GM19463 (cell line): ENCODE results near the gene USP3.
A peak's percentile ranks its signal among the peaks of the same experiment; 100 is the strongest.
"Not testable (repeated sequence)": the region's sequence is repeated elsewhere in the genome, so short reads cannot be mapped to it uniquely, and the experiment has no call there.

Experiments
- ATAC-seq: cut with Tn5 transposase; IDR thresholded peaks from one replicate; pipeline ENCODE4 v1.9.1; 2021; ENCODE audit warnings: mild to moderate bottlenecking, moderate library complexity; ENCODE audit not compliant: unreplicated experiment

The USP3 gene

GRCh38 chr15:63604281-63604680, 99.9 kb downstream of the USP3 start:
- no peak for ATAC-seq

- ATAC-seq = no peak
Measured at GRCh38 chr15:63605036-63605435, 100.6 kb downstream of the USP3 start.

GRCh38 chr15:63605816-63606215, 101.4 kb downstream of the USP3 start:
- ATAC-seq = no peak

- no peak for ATAC-seq
Measured at GRCh38 chr15:63606308-63606707, 101.9 kb downstream of the USP3 start.

DNA sequence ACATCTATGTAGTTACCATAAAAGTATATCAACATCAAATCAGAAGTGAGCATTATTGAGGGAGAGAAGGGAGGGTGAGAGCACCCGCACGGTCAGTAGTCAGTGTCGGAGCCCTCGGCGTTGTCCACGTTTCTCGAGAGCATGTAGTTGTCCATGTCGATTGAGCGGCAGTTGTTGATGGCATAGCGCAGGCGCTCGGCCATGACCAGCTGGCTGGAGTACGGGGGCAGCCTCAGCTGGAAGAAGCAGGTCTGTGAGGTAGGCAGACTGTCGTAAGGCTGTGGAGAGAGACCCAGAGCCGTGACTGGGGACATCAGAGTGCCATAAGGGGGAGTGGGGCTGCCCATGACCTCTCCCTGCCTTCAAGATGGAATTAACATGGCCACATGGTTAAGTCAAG, 104.6 kb downstream of the USP3 start:
- ATAC-seq = no peak

DNA sequence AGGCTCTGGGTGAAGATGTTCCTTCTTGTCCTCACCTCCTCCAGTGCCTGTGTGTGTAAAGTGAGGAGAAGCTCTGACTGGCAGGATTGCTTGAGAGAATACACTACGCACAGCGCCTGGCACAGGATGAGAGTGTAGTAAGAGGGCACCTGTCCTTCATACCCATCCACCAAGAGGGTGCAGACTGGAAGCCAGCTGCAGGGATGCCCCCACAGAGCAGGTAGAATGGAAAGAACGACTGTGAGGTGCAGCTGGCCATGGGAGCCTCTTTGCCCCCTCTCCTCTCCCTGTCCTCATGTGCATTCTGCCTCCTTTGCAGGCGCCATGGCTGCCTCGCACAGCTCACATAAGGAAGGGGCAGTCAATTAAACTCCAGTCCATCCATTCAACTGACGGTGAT, 105.1 kb downstream of the USP3 start:
- ATAC-seq = no peak

GRCh38 chr15:63610209-63610841, 105.9 kb downstream of the USP3 start:
- peak; percentile 81 for ATAC-seq

DNA sequence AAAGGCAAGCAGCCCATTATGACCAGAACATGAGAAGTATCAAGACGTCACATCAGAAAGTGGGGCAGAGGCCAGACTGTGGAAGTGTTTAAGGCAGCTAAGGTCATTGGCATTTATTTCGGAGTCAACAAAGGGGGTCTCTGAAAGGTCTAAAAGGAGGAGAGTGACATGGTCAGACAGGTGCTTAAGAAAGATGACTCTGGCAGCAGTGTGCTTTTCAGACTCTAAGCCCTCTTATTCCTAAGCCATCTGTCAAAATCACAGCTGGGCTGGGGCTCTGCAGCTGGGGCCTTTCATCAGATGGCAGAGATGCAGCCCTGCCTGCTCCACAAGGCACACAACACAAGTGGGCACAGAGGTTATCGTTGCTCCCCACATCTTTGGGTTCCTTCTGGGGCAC, 106.8 kb downstream of the USP3 start:
- no peak for ATAC-seq

- no peak for ATAC-seq
Measured at GRCh38 chr15:63612300-63612699, 107.9 kb downstream of the USP3 start.

DNA sequence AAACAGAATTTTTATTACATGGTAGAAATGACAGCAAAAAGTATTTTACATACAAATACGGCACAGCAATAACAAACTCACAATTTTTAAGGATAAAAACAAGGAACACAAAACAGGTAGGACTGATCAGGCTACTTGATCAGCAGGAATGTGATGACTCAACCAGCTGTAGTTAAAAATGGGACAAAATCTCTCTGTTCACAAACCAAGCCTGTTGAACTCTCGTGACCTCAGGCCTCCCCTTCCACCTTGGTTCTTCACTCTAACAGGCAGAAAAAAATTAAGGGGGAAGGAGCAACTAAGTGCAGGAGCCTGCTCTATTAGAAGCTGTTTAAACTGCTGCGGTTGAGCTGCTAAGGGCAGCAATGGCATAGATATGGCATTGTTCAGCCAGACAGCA, 111.5 kb downstream of the USP3 start:
- ATAC-seq = no peak

DNA sequence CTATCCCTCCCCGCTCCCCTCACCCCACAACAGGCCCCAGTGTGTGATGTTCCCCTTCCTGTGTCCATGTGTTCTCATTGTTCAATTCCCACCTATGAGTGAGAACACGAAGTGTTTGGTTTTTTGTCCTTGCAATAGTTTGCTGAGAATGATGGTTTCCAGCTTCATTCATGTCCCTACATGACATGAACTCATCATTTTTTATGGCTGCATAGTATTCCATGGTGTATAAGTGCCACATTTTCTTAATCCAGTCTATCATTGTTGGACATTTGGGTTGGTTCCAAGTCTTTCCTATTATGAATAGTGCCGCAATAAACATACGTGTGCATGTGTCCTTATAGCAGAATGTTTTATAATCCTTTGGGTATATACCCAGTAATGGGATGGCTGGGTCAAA, 112.8 kb downstream of the USP3 start:
- not testable (repeated sequence) for ATAC-seq

DNA sequence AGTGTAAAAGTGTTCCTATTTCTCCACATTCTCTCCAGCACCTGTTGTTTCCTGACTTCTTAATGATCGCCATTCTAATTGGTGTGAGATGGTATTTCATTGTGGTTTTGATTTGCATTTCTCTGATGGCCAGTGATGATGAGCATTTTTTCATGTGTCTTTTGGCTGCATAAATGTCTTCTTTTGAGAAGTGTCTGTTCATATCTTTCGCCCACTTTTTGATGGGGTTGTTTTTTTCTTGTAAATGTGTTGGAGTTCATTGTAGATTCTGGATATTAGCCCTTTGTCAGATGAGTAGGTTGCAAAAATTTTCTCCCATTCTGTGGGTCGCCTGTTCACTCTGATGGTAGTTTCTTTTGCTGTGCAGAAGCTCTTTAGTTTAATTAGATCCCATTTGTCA, 113.2 kb downstream of the USP3 start:
- ATAC-seq = not testable (repeated sequence)

DNA sequence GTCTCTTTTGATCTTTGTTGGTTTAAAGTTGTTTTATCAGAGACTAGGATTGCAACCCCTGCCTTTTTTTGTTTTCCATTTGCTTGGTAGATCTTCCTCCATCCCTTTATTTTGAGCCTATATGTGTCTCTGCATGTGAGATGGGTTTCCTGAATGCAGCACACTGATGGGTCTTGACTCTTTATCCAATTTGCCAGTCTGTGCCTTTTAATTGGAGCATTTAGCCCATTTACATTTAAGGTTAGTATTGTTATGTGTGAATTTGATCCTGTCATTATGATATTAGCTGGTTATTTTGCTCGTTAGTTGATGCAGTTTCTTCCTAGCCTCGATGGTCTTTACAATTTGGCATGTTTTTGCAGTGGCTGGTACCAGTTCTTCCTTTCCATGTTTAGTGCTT, 116.4 kb downstream of the USP3 start:
- ATAC-seq = not testable (repeated sequence)

DNA sequence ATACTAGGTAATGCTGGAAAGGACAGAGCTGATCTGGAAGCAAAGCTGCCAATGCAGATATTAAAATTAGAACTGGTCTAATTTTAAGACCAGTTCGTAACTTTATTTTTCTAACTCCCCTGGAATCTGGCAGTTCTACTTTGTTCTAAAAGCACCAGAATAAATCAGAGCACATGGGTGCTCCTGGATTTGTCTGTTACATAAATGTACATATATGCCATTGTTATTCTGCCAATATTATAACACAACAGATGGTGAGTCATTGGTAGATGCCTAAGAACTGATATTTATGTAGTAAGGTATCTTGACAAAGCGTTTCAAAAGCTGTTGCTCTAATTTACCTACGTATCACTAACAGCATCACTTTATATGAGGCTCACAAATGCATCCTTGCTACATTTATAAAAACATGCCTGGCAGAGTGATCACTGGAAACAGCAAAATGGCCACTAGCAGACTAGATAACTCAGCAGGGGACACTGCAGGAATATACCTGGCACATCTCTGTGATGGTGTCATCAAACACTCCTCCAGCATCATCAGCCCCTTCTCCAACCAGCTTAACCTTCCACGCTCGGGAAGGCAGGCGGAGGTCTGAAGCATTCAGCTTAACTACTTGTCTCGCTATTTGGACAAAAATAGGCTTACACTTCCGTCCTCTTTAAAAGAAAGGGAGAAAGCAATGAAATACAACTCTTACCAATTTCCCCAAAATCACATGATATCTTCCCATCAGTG, 119.0 kb downstream of the USP3 start:
- no peak for ATAC-seq

DNA sequence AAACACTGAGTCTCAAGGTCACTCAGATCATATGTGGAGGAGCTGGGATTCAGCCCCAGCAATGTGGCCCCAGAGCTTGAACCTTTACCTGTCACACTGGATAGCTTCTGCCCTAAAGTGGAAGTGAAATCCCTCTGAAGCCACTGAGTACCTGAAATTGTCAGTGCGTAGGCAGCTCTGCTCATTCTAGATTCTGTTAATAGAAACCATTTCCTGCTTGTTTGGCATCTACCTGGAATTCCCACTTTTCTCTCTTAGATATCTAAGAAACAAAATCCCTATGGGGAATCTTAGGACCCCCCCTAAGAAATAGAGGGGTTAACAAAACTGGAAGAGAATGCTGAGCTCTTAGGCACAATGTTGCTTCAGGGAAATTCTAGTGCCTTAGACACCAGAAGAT, 122.6 kb downstream of the USP3 start:
- peak; percentile 75 for ATAC-seq

DNA sequence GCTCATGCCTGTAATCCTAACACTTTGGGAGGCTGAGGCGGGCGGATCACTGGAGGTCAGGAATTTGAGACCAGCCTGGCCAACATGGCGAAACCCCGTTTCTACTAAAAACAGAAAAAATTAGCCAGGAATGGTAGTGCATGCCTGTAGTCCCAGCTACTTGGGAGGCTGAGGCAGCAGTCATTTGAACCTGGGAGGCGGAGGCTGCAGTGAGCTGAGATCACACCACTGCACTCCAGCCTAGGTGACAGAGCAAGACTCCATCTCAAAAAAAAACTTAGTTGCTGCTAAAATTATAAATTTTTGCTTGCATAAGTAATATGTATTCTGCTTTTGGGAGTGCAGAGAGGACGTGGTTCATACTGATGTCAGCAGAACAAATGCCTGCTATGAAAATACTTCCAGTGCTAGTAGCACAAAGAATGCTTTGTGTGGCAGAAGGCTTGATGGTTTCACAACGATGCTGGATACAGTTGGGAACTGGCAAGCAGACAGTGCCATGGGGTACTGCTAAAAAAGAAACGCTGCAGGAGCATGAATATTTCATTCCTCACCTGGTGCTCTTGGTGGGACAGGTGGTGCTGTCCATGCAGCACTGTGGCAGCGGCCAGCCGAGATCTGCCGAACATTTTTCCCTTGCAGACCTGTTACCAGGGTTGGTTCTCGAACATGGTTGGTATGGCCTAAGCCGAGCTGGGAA, 123.9 kb downstream of the USP3 start:
- ATAC-seq = no peak

DNA sequence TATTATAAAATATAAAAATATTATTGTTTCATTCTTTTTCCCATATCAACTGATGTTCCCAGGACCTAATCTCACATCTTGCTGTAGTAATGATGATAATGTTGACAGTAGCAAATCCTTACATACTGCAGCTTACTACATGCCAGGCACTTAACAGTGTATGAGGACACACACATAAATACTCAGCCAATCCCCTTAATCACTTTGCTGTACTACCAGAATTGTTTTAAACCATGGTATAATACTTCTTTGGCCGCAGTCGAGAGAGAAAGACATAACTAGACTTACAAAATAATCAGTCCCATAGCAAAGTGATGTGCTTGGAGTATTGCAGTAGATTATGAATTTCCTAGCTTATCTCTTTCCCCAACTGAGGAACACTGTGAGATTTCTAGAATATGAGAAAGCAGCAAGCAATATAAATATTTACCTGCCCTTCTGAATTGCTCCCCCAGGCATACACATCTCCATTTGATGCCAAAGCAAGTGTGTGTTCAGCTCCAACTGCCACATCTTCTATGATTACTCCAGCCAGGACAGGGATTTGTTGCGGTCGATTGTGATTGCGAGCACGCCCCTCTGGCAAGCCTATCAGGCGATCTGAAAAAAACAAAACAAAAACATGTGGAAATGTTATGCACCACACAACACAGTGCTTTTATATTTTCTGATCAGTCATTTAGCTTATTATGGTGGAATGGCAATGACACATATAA, 125.8 kb downstream of the USP3 start:
- ATAC-seq = no peak

GRCh38 chr15:63633312-63633711, 128.9 kb downstream of the USP3 start:
- no peak for ATAC-seq

DNA sequence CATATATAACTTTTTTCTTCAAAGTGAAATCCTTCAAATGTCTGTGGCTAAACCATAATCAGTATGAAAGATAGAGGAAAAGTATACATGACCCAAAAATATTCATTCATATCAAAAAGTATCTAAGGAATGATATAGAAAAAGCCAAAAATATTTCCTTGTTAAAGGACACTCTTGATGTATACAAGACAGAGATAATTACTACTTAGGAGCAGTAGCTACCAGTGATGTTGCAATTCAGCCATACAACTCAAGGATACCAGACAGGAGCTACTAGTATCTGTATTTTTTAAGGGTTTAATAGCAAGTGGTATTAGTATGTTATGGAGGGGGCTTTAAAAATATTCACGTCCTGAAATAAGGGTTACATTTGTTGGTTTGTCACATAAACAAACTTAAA, 129.8 kb downstream of the USP3 start:
- no peak for ATAC-seq

- no peak for ATAC-seq
Measured at GRCh38 chr15:63636518-63637061, 132.2 kb downstream of the USP3 start.

DNA sequence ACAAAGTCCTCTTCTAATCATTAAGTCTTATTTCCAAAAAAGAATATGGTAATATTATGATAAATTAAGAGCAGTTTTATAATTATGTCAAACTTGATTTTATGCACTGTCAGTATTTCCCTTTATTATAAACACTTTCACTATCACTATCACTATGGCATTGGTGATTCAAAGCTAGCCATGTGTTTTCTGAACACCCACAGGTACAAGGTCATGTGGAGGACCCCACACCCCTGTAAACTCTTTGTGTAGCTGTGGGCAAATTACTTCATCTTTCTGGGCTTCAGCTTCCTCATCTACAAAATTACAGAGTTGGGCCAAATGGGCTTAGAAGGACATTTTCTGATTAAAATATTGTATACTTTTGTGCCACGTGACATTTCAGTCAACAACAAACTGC, 134.4 kb downstream of the USP3 start:
- no peak for ATAC-seq
